ENCODE measurements around the gene ADARB1.
A peak's percentile ranks its signal among the peaks of the same experiment; 100 is the strongest.

Gene ADARB1

DNA sequence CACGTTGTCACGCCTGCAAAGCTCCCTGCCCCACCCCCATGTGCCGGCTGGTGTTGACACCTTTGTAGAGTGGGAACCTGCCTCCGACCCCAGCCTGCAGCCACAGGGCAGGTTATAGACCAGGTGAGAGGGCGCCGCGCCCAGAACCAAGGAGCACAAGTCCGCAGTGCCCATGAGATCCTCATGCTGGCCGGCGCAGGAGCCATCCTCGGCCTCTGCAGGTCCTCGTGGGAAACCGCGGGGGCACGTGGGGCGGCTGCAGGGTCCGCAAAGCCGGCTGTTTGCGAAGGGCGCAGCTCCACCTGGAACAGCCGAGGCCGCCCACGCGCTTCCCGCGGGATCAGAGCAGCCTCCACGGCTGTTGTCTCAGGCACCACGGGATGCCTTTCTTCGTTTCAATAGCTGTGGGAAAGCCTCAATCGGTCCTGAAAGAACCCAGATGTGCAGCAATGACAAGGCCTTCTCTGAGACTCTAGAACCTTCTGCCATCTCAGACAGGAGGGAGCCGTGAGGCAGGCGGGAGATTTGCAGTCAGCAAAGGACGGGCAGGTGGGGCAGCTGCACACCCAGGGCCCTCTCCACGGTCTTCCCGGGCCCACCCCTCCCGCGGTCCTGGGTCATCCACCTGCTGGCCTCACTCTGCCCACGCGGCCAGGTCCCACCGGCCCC lies 183.4 kb downstream of the ADARB1 start:
- DNase-seq = peak; percentile 47

DNA sequence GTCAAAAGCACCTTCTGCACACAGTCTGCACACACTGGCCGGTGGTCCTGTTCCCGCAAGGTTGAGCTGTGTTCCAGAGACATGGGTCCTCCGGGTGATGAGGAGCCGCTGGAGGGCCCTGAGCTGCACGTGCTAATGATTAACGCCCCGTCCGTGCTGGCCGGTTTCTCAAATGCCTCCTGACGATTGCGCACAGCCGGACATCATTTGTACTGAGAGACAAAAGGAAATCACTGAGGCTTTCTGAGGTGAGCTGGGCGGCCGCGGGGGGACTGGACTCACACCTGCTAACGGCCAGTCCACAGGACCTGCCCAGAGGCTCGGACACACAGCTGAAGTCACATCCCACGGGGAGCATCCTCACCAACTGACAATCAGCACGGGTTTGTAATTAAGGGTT lies 184.1 kb downstream of the ADARB1 start:
- DNase-seq = peak; percentile 79

DNA sequence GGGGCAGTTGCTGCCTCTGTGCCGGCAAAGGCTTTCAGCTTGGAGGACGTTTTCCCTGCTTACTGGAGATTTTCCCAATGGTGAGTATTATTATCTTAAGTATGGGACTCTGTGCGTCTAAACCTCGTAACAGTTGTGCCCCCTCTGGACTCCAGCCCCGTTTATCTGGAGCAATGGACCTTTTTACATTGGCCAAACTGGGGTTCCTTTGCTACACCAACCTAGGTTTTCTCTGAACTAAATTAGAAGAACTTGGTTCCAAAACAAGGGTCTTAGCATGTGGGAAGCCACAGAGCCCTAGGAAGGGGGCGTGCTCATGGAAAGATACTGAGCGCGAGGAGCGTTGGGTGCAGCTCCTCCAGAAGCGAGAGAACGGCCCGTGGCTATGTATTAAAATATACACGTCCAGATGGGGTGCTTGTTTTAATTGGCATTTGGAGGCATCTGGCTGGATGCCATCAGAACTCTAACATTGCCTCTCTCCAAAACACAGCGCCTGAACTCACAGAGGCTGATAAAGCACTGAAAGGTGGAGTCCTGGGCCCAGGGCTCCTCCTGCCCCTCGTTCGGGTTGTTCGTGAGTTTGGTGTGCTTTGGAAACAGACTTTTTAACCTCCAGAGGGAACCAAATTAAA lies 184.9 kb downstream of the ADARB1 start:
- DNase-seq = peak; percentile 76

DNA sequence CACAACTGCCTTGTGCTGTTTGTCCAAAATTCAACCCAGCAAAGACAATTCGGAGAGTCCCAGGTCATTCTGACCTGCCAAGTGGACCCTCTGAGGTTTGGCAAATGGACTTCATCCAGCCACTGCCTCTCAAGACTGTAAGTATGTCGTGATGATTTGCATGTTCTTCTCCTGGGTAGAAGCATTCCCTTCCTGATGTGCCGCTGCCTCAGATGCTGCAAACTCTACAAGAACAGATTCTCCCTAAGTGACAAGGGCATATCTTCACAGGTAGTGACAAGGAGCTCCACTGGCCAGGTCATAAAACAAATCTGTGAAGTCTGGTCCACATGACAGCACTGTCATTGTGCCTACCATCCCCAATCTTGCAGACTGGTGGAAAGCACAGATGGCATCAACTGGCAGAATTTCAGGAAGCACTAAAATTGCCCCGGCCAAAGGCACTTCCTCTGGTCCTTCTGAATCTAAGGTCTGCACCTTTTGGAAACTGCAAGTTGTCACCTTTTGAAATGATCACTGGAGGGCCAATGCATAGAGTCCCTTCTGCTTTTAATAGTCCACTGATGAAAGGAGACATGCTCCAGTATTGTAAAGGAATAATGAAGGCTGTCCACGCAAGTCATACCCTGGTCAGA lies 185.9 kb downstream of the ADARB1 start:
- peak; percentile 18 for DNase-seq

DNA sequence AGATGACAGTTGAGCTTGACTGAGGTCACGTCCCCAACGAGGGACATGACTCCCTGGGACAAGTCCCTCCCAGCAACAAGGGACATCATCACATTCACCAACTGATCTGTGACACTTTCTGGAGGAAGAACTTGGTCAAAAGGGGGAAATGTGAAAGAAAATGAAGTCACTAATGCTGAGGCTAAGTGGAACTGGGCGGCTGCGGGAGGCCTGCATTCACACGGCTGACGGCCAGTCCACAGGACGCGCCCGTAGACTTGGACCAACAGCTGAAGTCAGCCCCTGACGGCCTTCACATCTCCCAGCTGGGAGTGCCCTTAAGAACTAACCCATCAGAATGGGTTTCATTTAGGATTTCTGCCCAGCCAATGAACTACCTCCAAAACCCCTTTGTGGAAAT lies 186.7 kb downstream of the ADARB1 start:
- no peak for DNase-seq

DNA sequence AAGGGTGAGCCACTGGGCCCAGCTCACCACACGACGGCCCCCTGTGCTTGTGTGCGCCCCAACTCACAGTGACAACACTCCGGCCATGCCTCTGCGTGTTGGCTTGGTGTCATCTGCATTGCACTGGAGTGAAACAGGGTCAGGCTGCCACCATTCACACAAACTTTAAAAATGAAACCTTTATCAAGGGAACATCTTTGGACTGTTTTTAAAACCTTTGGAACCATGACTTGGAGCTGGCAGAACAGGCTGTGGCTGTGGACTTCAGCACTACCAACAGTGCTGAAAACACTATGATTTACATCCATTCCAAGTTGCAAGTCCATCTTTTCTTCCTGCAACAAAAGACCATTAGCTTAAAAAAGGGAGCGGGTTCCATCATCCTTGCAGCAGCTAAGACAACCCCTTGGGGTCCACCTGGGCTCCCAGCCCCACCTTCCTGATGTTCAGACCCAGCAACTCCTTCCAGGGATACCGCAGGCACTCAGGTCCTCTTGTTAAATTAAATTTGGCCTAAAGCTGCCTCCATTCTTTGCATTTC lies 187.7 kb downstream of the ADARB1 start:
- no peak for DNase-seq

DNA sequence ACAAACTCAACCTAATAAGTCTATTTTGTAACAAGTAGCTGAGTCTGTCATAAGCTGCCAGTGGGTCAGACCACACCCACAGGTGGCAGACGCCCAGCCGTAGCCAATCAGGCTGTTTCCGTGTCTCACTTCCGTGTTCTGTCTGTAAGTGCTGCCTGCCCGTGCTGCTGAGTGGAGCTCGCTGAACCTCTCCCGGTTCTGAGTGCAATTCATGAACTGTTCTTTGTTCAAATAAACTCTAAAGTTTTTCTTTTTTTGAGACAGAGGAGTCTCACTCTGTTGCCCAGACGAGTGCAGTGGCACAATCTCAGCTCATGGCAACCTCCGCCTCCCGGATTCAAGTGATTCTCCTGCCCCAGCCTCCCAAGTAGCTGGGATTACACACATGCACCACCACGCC lies 188.2 kb downstream of the ADARB1 start:
- peak; percentile 78 for DNase-seq

DNA sequence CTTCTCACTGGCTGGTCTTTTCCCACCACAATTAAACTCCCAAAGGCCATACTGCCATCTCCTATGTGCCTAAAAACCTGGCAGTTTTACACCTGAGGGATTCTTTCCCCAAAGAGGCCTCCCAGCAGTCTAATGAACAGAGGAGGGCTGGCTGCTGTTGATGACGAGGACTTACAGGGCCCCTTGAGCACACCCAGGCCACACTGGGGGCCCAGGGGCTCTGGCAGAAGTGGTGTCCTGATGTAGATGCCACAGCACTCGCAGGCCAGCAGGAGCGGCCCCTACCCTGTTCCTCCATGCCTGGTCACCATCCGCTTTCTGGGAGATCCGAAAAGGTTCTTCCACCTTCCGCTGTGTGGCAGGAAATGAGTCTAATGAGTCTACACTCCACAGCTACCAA lies 189.2 kb downstream of the ADARB1 start:
- no peak for DNase-seq

DNA sequence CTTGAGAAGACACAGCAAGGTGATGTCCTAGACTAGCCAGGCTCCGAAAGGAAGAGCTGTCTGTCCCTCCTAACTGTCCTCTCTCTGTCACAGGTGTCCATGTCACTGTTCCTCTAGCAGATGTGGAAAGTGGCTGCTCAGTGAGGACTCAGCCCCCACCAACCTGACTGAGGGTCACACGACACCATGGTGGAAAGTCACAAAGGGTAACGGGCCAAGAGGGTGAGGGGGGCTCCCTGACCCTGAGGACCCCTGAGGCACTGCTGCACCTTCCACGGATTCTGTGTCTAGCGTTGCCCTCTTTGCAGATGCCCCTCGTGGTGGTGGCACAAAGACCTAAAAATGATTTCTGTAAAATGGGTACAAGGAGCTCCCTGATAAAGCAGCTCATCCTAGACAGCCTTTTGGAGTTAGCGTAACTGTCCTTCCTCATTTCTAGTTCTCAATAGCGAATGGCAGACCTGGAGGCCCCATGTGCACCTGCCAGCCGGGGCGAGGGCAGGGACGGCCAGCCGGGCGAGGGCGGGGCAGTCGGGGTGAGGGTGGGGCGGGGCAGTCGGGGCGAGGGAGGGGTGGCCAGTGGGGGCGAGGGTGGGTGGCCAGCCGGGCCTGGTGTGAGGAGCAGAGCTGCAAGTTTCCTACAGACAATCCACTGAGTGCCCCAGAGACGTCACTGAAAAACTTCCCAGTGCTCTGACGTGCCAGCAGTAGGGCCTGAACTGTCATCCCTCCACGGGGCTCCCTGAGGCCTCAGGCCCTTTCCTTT lies 189.9 kb downstream of the ADARB1 start:
- no peak for DNase-seq

DNA sequence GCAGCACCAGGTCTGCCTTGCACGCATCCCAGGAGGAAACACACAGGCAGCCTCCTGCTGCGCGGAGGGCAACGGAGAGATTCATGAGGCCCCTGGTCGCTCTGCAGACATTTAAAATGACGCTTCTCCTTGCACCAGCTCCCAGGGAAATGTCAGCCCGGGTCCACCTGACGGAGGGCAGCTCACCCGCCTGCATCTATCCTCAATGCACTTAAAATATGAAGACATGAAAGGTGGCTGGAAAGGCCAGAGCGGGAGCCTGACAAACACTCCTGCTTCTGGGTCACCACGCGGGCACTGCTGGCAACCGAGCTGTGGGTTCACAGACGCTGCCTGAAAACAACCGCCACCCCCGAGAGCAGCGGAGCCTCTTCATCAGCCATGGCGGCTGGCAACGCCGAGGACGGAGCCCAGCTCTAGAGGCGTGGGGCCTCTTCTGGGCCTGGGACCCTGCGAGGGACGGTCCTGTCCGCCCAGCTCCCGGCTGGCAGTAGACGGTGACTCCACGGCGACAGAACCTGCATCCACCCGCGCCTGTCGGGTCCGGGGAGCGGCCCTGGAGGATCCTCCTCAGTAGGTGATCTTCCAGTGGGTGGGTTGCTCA lies 190.6 kb downstream of the ADARB1 start:
- DNase-seq = no peak

DNA sequence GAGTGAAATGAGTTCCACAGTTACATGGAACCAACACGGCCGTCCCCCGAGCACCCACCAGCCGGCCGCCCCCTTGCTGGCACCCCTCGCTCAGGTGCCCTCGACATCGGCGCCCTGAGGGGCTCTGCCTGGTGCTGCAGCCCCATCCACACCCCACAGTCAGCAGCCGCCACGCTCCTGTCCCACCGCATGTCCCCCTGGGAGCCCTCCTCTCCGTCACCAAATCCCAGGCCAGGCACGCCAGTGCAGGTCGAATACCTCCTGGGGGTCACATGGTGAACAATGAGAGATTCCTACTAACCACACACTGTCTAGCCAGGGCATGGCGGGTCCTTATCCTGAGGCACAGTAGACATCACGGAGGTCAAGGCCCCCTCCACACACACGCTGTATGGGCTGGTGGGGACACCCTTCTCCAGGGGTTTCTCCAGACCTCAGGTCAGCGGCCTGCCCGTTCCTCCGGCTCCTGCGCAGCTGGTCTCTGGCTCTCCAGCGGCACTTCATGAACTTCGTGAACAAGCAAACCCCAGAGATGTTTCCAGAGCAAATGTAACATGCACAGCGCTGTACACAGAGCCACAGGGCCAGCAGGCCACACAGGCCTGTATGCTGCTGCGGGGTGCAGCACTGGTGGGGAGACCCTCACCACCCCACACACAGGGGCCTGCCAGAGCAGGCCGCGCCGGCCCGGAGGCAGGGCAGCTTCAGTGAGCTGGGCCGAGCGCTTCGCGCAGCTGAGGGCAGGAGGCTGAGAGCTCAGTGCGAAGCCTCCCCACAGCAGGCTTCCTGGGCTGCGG lies 191.5 kb downstream of the ADARB1 start:
- DNase-seq = no peak

DNA sequence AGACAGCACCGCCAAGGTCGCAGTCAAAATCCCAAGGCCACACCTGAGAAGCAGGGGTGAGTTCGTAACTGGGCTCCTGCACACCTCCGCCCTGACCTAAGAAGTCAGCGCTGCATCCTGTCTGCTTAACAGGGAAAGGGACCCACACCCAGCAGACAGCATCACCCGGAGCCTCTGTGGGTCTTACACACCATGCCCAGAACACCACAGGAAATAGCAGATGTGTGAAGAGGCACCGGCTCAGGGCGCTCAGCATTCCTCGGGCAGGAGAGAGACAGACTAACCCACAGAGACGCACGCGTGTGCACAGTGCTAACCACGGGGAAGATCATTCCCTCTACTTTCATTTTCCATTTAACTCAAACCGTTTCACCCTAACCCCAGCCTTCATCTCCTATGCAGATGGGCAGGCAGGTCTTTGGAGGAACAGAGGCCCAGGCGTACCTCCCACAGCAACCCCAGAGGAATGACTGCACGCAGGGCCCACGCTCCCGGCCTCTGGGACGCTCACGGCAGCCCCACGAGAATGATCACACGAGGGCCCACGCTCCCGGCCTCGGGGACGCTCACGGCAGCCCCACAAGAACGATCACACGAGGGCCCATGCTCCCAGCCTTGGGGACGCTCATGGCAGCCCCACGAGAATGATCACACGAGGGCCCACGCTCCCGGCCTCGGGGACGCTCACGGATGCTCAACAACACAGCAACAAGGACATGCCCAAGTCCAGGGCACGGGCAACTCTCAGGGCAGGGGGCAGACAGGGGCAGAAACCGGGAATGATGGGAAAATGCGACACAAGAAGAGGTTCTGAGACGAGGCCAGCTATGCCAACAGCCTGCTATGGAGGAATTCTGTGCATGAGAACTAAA lies 192.4 kb downstream of the ADARB1 start:
- DNase-seq = no peak

DNA sequence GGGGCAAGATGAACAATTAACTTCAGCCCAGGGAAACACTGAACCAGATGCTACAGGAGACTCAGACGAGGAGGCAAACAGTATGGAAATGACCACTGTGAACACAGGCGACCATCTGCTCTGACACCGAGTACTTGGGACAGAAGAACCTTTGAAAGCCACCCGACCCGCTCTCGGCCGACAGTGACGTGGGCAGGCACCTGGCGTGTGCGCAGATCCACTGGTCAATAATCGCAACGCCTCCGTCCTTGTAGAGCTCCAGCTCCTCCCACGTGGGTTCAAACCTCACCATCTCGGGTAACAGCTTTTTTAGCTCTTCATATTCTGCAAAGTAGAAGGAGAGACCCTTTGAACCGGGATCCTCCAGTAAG lies 193.0 kb downstream of the ADARB1 start:
- no peak for DNase-seq

DNA sequence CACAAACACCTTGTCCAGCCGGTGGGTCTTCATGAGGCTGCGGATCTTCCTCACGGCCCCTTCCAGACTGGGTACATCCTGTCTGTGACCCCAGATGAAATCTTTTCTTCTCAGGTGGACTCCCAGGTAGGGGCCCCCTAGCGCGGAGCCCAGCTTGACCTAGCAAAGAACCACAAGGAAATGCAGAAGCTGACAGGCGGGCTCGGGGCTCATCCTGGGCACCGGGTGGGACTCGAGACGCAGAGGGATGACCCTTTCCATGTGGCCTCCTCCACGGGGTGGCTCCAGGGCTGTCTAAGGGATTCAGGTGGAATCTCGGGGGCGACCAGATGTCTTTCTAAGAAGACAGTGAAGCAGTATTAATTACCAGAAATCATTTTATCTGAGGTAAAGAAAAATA lies 195.5 kb downstream of the ADARB1 start:
- DNase-seq = no peak

DNA sequence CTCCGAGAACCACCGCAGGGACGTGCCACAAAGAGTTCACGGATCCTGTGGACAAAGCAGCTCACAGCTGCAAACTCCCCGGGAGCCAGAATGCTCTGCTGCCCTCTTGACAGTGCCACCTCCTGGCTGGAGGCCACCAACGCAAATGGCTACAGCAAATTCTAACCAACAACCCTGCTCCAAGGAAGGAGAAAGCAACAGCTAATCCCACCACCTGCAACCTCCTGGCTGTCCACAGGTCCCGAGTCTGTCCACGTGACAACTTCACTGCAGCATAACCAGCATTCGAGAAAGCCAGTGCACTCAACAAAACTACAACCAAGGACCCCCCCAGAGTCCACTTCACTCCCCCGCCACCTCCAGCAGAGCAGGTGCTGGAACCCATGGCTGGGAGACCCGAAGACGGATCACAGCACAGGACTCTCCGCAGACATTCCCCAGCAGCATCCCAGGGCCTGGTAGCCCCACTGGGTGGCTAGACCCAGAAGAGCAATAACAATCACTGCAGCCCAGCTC lies 196.0 kb downstream of the ADARB1 start:
- peak; percentile 42 for DNase-seq
